Activated CD4-positive, alpha-beta memory T cell treated with anti-CD3 and anti-CD28 coated beads, Interleukin-2, amount 10 ng/mL, durations not matched to agents 7 days and 5 days (primary cell): Measurements from ENCODE around the gene LIPT2. TPM values are rescaled to one million over a fixed set of nuclear protein-coding genes. Genes with fewer than 3 reads are reported as not detected.

Experiments
- CTCF ChIA-PET: fragments of 350-600 bp; sonication (Branson Sonifier 250); formaldehyde crosslinking; loops from one replicate; lab custom pipeline; 2021; ENCODE audit warnings: antibody characterized with exemption, inconsistent platforms; lab: Charles Lee
- POLR2A ChIA-PET: fragments of 350-600 bp; sonication (Branson Sonifier 250); formaldehyde crosslinking; loops from one replicate; lab custom pipeline; 2021; ENCODE audit warnings: antibody characterized with exemption; lab: Charles Lee
- DNase-seq: peaks from one replicate; pipeline ENCODE4 v3.0.0-alpha.2; 2020
- H3K27ac Mint-ChIP-seq: one replicate; pipeline ENCODE4 v1.8.0; 2021; ENCODE audit warnings: mild to moderate bottlenecking, mixed read lengths
- H3K27me3 Mint-ChIP-seq: one replicate; pipeline ENCODE4 v1.8.0; 2021; ENCODE audit warnings: mixed read lengths
- H3K36me3 Mint-ChIP-seq: one replicate; pipeline ENCODE4 v1.8.0; 2021; ENCODE audit warnings: low read depth, mixed read lengths
- H3K4me1 Mint-ChIP-seq: one replicate; pipeline ENCODE4 v1.8.0; 2021; ENCODE audit warnings: mixed read lengths
- H3K4me3 Mint-ChIP-seq: one replicate; pipeline ENCODE4 v1.8.0; 2021; ENCODE audit warnings: mild to moderate bottlenecking, mixed read lengths
- H3K9me3 Mint-ChIP-seq: one replicate; pipeline ENCODE4 v1.8.0; 2021; ENCODE audit warnings: mixed read lengths
- total RNA-seq, 2 experiments: library from RNA; stranded (reverse); gene quantifications; one replicate each; pipeline ENCODE4 v1.2.3, GENCODE V29; 2021

Gene LIPT2
- total RNA-seq, 2 experiments from 2014 or later: 1.4 to 2.6 TPM

DNA sequence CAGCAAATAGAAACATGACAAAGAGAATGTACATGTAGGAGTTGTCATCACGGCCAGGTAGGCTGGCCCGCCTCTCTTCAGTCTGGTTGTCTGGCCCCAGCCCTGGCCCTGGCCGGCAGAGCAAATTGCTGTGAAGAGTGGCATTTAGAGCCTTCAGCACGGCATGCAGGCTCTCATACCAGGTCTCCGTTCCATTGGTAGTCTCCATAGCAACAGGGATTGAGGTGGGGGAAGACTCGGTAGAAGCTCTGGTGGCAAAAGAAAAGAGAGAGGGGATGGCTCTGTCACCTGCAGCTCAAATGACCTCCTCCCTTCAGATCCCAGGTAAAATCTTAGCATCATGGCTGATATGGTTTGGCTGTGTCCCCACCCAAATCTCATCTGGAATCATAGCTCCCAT is 36.2 kb downstream of the LIPT2 start:
- no peak for DNase-seq
- Mint-ChIP-seq H3K36me3 (no peaks in the 10 kb centered on the region), H3K4me1 (no peaks in the 10 kb centered on the region), H3K4me3 (no peak overlapping the region), H3K27ac (no peak overlapping the region), H3K9me3 (no peaks in the 10 kb centered on the region), H3K27me3 (peaks cover 3% of the 10 kb centered on the region)
- CTCF ChIA-PET: interaction anchor here (1.0 to 1.6 kb wide), 2 partner anchors 8 to 114 kb away, joined by 4 to 8 read pairs; no protein-coding TSS in a partner anchor
- POLR2A ChIA-PET: no interaction called here

GRCh38 chr11:74453373-74453975 is 40.0 kb downstream of the LIPT2 start:
- no peaks in the 10 kb centered on the region for H3K9me3 Mint-ChIP-seq
- no peaks in the 10 kb centered on the region for H3K36me3 Mint-ChIP-seq
- H3K27me3 Mint-ChIP-seq: peaks cover 11% of the 10 kb centered on the region
- CTCF ChIA-PET: interaction anchor here (0.6 to 5.1 kb wide), 18 partner anchors 9 to 417 kb away, joined by 3 to 50 read pairs (median 4); partner anchors contain the start of genes LIPT2 and PGM2L1
- POLR2A ChIA-PET: interaction anchor here (1.2 kb wide), 1 partner anchor 40 kb away, joined by 7 read pairs; the partner anchor contains the start of gene LIPT2
- no peak overlapping the region for H3K4me3 Mint-ChIP-seq
- peak; percentile 67 for DNase-seq
- H3K4me1 Mint-ChIP-seq: peaks cover 2% of the 10 kb centered on the region
- H3K27ac Mint-ChIP-seq: no peak overlapping the region

DNA sequence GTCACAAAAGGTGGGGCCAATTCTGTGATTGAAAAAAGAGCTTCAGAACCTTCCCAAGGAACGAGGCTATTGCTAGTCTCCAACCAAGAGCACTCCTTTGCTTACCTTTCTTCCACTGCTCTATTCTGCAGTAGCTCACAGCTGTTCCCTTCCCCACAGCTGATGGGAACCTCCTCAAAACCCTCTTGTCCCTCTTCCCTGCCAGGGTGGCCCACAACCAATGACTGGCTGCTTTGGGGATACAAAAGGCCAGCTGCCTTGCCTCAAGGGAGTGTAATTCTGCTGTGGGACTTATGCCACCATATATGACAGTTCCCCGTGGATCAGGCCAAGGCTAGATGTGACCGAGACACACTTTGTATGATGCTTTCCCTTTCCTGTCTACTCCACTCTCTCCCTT is 41.2 kb downstream of the LIPT2 start:
- H3K27me3 Mint-ChIP-seq: peaks cover 11% of the 10 kb centered on the region
- H3K27ac Mint-ChIP-seq: no peak overlapping the region
- H3K4me3 Mint-ChIP-seq: no peak overlapping the region
- peaks cover 2% of the 10 kb centered on the region for H3K4me1 Mint-ChIP-seq
- DNase-seq: no peak
- CTCF ChIA-PET: interaction anchor here (0.7 to 5.1 kb wide), 12 partner anchors 8 to 290 kb away, joined by 3 to 50 read pairs (median 8); partner anchors contain the start of gene LIPT2
- POLR2A ChIA-PET: no interaction called here
- H3K36me3 Mint-ChIP-seq: no peaks in the 10 kb centered on the region
- H3K9me3 Mint-ChIP-seq: no peaks in the 10 kb centered on the region

GRCh38 chr11:74450318-74450717 is 43.2 kb downstream of the LIPT2 start:
- no peak overlapping the region for H3K27ac Mint-ChIP-seq
- H3K9me3 Mint-ChIP-seq: no peaks in the 10 kb centered on the region
- no peaks in the 10 kb centered on the region for H3K36me3 Mint-ChIP-seq
- no peak for DNase-seq
- H3K27me3 Mint-ChIP-seq: peaks cover 11% of the 10 kb centered on the region
- H3K4me3 Mint-ChIP-seq: no peak overlapping the region
- ChIA-PET CTCF (interaction anchor here (0.6 to 8.0 kb wide), 26 partner anchors 8 to 726 kb away, joined by 3 to 116 read pairs (median 4); partner anchors contain the start of gene LIPT2), POLR2A (interaction anchor here (1.0 to 1.5 kb wide), 4 partner anchors 43 to 194 kb away, joined by 3 to 6 read pairs (median 4); partner anchors contain the start of genes LIPT2 and POLD3)
- peaks cover 2% of the 10 kb centered on the region for H3K4me1 Mint-ChIP-seq

DNA sequence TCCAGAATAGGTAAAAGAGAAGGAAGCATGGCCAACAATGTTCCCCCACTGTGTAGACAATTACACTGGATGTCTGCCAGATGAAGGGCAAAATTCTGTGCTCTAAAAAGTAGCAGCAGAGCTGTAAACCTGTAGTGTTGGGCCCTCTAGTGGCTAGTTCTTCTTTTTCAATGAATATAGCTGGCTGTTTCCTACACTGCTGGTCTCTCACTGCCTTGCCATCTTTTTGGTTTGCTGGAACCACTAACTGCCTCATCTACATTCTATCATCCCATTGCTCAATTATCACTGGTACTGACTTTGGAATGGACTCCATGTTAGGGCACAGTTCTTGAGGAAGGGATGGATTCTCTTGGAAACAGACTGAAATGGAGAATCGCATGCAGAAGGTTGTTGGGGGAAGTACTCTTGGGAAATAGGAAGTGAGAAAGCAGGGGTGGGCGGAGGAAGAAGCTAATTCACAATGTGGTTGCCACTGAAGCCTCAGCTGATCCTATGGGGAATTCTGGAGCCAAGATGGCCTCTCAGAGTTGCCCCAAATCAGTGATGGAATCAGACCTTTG is 44.1 kb downstream of the LIPT2 start:
- H3K27ac Mint-ChIP-seq: no peak overlapping the region
- peak; percentile 25 for DNase-seq
- H3K9me3 Mint-ChIP-seq: no peaks in the 10 kb centered on the region
- POLR2A ChIA-PET: interaction anchor here (0.7 to 1.5 kb wide), 5 partner anchors 44 to 194 kb away, joined by 3 to 6 read pairs (median 4); partner anchors contain the start of genes LIPT2 and POLD3
- no peaks in the 10 kb centered on the region for H3K36me3 Mint-ChIP-seq
- H3K4me3 Mint-ChIP-seq: no peak overlapping the region
- peaks cover 2% of the 10 kb centered on the region for H3K4me1 Mint-ChIP-seq
- peaks cover 11% of the 10 kb centered on the region for H3K27me3 Mint-ChIP-seq
- CTCF ChIA-PET: interaction anchor here (0.5 to 8.0 kb wide), 32 partner anchors 8 to 200 kb away, joined by 3 to 116 read pairs (median 4); partner anchors contain the start of gene LIPT2

DNA sequence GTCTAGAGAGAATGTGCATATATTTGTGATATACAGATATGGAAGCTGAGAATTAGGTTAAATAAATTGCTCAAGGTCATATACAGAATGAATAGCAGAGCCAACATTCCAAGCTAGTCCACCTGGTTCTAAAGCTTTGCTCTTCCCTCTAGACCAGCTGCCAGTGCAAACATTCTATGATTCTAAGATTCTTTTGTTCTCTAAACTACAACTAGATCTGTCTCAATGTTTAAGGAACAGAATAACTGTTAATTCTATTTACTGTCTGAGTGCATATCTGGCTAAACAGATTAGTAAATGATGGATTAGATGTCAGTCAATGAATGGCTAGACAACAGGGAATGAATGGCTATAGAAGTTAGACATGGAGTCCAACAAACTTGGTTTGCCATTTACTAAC is 45.8 kb downstream of the LIPT2 start:
- Mint-ChIP-seq H3K27me3 (peaks cover 9% of the 10 kb centered on the region), H3K36me3 (no peaks in the 10 kb centered on the region)

DNA sequence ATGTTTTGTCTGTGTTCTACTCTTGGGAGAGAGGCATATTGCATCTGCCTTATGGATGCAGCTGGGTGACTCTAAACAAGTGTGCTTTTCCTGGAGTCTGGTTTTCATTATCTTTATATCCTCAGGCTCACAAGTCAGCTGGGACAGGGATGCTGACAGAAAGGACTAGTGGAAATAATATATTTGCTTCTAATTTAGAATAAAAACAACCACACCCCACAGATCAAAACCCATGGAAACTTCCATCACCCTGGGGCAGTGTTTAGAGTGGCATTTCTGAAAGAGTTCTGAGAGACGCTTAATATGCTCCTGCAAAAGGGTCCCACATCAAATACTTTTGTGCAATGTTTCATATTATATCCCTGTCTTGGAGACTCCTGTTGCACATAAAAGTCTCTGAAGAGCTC is 47.0 kb downstream of the LIPT2 start:
- no peak overlapping the region for H3K27ac Mint-ChIP-seq
- POLR2A ChIA-PET: interaction anchor here (1.1 kb wide), 1 partner anchor 57 kb away, joined by 3 read pairs; no protein-coding TSS in a partner anchor
- peaks cover 2% of the 10 kb centered on the region for H3K4me1 Mint-ChIP-seq
- no peaks in the 10 kb centered on the region for H3K36me3 Mint-ChIP-seq
- no peaks in the 10 kb centered on the region for H3K9me3 Mint-ChIP-seq
- CTCF ChIA-PET: interaction anchor here (1.1 to 8.0 kb wide), 3 partner anchors 56 to 191 kb away, joined by 4 to 116 read pairs (median 4); no protein-coding TSS in a partner anchor
- peaks cover 6% of the 10 kb centered on the region for H3K27me3 Mint-ChIP-seq
- no peak for DNase-seq
- no peak overlapping the region for H3K4me3 Mint-ChIP-seq

More for the DNA sequence above, 45.8 kb downstream of the LIPT2 start:
- POLR2A ChIA-PET: no interaction called here
- Mint-ChIP-seq H3K4me1 (peaks cover 2% of the 10 kb centered on the region), H3K27ac (no peak overlapping the region), H3K9me3 (no peaks in the 10 kb centered on the region), H3K4me3 (no peak overlapping the region)
- no peak for DNase-seq
- CTCF ChIA-PET: interaction anchor here (8.0 kb wide), 1 partner anchor 57 kb away, joined by 116 read pairs; no protein-coding TSS in a partner anchor

- Mint-ChIP-seq H3K27ac (no peak overlapping the region), H3K4me1 (no peaks in the 10 kb centered on the region), H3K27me3 (peaks cover 3% of the 10 kb centered on the region), H3K4me3 (no peak overlapping the region), H3K9me3 (peaks cover 5% of the 10 kb centered on the region), H3K36me3 (no peaks in the 10 kb centered on the region)
- no peak for DNase-seq
- ChIA-PET CTCF (interaction anchor here (0.6 to 8.0 kb wide), 3 partner anchors 9 to 53 kb away, joined by 4 to 116 read pairs (median 10); no protein-coding TSS in a partner anchor), POLR2A (interaction anchor here (0.6 kb wide), 1 partner anchor 181 kb away, joined by 4 read pairs; no protein-coding TSS in a partner anchor)
Measured at GRCh38 chr11:74444173-74444826, 49.2 kb downstream of the LIPT2 start.

DNA sequence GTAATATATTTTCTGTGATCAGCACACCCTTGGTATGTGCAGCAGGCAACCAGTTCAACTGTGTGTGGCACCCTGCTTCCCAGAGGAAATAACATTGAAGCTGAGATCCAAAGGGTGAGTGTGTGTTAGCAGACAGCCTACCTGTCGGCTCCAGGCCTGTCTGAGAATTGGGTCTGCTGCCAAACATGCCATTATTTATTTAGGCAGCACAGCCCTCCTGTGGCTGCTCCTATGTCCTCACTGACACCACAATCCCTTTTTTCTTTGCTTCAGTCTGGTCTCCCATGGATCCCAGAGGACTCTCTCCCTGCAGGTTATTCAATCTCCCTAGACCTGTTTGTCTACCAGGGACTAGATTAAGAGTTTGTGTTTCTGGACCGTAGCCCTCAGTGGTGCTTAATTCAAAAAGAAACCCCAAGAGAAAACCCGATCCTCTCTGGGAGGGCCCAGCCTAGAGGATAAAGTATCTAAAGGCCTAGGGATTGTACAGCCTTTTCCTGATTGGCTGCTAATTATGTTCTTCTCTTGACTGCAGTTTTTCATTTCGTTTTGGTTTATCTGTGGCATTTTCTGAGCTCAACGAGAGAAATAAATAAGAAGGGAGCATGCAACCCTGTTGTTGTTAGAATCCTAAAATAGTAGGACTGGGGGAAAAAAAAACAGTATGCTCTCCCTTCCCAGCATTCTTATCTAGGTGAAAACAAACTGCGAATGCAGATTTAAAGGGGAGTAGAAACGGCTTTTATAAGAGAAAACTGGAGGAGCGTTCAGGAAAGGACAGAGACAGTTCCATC is 50.3 kb downstream of the LIPT2 start:
- H3K9me3 Mint-ChIP-seq: peaks cover 5% of the 10 kb centered on the region
- ChIA-PET POLR2A (no interaction called here), CTCF (interaction anchor here (0.9 to 8.0 kb wide), 3 partner anchors 9 to 52 kb away, joined by 3 to 116 read pairs (median 10); no protein-coding TSS in a partner anchor)
- no peak overlapping the region for H3K27ac Mint-ChIP-seq
- no peaks in the 10 kb centered on the region for H3K4me1 Mint-ChIP-seq
- no peak for DNase-seq
- H3K27me3 Mint-ChIP-seq: peaks cover 1% of the 10 kb centered on the region
- H3K4me3 Mint-ChIP-seq: no peak overlapping the region
- H3K36me3 Mint-ChIP-seq: no peaks in the 10 kb centered on the region

- peaks cover 1% of the 10 kb centered on the region for H3K27me3 Mint-ChIP-seq
- H3K36me3 Mint-ChIP-seq: no peaks in the 10 kb centered on the region
- H3K4me1 Mint-ChIP-seq: no peaks in the 10 kb centered on the region
- H3K4me3 Mint-ChIP-seq: no peak overlapping the region
- ChIA-PET POLR2A (no interaction called here), CTCF (interaction anchor here (0.9 kb wide), 1 partner anchor 10 kb away, joined by 3 read pairs; no protein-coding TSS in a partner anchor)
- no peak overlapping the region for H3K27ac Mint-ChIP-seq
- DNase-seq: no peak
- H3K9me3 Mint-ChIP-seq: peaks cover 5% of the 10 kb centered on the region
Measured at GRCh38 chr11:74442636-74443035, 50.9 kb downstream of the LIPT2 start.
